Activated T-helper 2 cell treated with anti-CD3 and anti-CD28 coated beads, Interferon-gamma antibody, Interleukin-2, Interleukin-4, amounts not matched to agents 10 μg/mL and 5 μg/mL and 100 μg/mL, durations not matched to agents 14 hours and 24 hours and 36 hours (primary cell): Measurements from ENCODE around the gene ABR. TPM values are rescaled to one million over a fixed set of nuclear protein-coding genes. Genes with fewer than 3 reads are reported as not detected.
"Not testable (repeated sequence)": the region's sequence is repeated elsewhere in the genome, so short reads cannot be mapped to it uniquely, and the experiment has no call there.

ENCODE experiments used
- DNase-seq: peaks from one replicate; pipeline ENCODE4 v3.0.0; 2021; ENCODE audit warnings: low spot score
- H3K27ac Mint-ChIP-seq: one replicate; pipeline ENCODE4 v1.8.0; 2021; ENCODE audit warnings: mixed read lengths
- H3K27me3 Mint-ChIP-seq: one replicate; pipeline ENCODE4 v1.8.0; 2021; ENCODE audit warnings: low read depth, mixed read lengths
- H3K36me3 Mint-ChIP-seq: one replicate; pipeline ENCODE4 v1.8.0; 2021; ENCODE audit warnings: low read depth, mixed read lengths
- H3K4me1 Mint-ChIP-seq: one replicate; pipeline ENCODE4 v1.8.0; 2021; ENCODE audit warnings: low read depth, mixed read lengths
- H3K4me3 Mint-ChIP-seq: one replicate; pipeline ENCODE4 v1.8.0; 2021; ENCODE audit warnings: low read depth, mild to moderate bottlenecking, moderate library complexity, mixed read lengths
- H3K9me3 Mint-ChIP-seq: one replicate; pipeline ENCODE4 v1.8.0; 2021; ENCODE audit warnings: mixed read lengths
- intact Hi-C: fragments of 100-400 bp; cut with micrococcal nuclease; formaldehyde crosslinking; loops from one replicate; pipeline ENCODE4 v1.15.1; 2023
- total RNA-seq: library from RNA; stranded (reverse); gene quantifications from 2 replicates; pipeline ENCODE4 v1.2.3, GENCODE V29; 2022

Gene ABR
- total RNA-seq, 1 donor from 2014 or later, result 69.3 TPM

- no peak overlapping the region for H3K4me3 Mint-ChIP-seq
- intact Hi-C loops, result no loop called here
These were observed 129.4 kb downstream of the ABR start for GRCh38 chr17:1050246-1050995.

DNA sequence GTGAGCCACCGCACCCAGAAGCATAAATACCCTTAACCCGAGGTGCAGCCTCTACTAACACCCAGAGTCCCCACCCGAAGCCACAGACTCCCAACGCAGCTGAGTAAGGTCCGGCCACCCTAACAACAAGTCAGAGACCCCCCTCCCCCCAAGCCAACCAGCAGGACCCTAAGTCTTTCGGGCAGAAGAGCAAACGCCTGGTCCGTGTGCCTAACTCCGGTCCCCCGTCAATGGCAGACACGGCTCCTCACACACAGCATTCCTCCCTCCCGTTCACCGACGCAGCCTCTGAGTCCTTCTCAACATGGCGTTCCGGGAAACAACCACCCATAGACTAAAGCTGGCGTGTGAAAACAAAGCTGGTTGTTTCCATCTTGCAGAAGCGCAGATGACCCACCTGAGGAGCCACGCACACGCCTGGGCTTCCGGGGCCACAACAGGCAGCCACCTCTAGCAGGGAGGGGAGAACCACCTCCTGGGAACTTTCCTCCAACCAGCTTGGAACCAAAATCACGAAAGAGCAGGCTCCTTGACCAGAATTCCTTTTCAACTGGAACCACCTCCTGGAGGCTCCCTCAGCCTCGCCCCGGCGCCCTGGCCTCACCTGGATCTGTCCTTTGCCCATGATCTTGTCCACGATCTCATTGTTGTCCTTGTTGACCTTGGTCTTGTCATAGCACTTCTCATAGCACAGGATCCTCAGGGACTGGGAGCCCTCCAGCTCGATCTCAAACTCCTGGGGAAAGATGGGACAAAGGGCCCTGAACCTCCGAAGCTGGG lies 130.1 kb downstream of the ABR start:
- no peak for DNase-seq
- intact Hi-C loops, result no loop called here
- H3K4me1 Mint-ChIP-seq, result no peaks in the 10 kb centered on the region
- no peaks in the 10 kb centered on the region for H3K9me3 Mint-ChIP-seq
- peaks cover 10% of the 10 kb centered on the region for H3K36me3 Mint-ChIP-seq
- H3K27ac Mint-ChIP-seq, result no peak overlapping the region
- H3K4me3 Mint-ChIP-seq, result no peak overlapping the region
- H3K27me3 Mint-ChIP-seq, result no peaks in the 10 kb centered on the region

More at GRCh38 chr17:1050246-1050995, 129.4 kb downstream of the ABR start:
- no peaks in the 10 kb centered on the region for H3K9me3 Mint-ChIP-seq
- H3K27ac Mint-ChIP-seq, result no peak overlapping the region
- H3K4me1 Mint-ChIP-seq, result no peaks in the 10 kb centered on the region
- peaks cover 10% of the 10 kb centered on the region for H3K36me3 Mint-ChIP-seq
- H3K27me3 Mint-ChIP-seq, result no peaks in the 10 kb centered on the region
- no peak for DNase-seq

DNA sequence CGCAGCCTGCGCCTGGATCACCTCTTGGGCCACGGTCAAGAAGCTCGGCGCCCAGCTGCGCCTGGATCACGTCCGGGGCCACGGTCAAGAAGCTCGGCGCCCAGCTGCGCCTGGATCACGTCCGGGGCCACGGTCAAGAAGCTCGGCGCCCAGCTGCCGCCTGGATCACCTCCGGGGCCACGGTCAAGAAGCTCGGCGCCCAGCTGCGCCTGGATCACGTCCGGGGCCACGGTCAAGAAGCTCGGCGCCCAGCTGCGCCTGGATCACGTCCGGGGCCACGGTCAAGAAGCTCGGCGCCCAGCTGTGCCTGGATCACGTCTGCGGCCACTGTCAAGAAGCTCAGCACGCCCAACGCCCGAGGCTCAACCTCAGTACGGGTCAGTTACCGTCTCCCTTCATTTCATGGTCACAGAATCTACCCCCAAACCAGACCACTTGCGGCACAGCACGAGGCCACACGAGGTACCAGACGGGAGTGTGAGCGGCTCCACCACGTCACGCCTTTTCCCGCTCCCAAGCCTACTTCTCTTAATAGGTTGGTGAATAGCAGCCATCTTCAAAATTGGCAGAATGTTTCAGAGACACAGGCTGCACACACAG lies 131.2 kb downstream of the ABR start:
- H3K36me3 Mint-ChIP-seq, H3K27me3 Mint-ChIP-seq, H3K9me3 Mint-ChIP-seq, H3K4me3 Mint-ChIP-seq, H3K27ac Mint-ChIP-seq, intact Hi-C loops, H3K4me1 Mint-ChIP-seq, DNase-seq: not testable (repeated sequence)

GRCh38 chr17:1047879-1048470 lies 131.8 kb downstream of the ABR start:
- Mint-ChIP-seq H3K27ac (no peak overlapping the region), H3K4me3 (no peak overlapping the region)

GRCh38 chr17:1047177-1047878 lies 132.5 kb downstream of the ABR start:
- H3K4me1 Mint-ChIP-seq, result no peaks in the 10 kb centered on the region
- intact Hi-C loops, result no loop called here
- no peak overlapping the region for H3K4me3 Mint-ChIP-seq
- DNase-seq, result no peak
- H3K9me3 Mint-ChIP-seq, result no peaks in the 10 kb centered on the region
- no peak overlapping the region for H3K27ac Mint-ChIP-seq
- no peaks in the 10 kb centered on the region for H3K27me3 Mint-ChIP-seq
- peaks cover 11% of the 10 kb centered on the region for H3K36me3 Mint-ChIP-seq

More at GRCh38 chr17:1047879-1048470, 131.8 kb downstream of the ABR start:
- H3K4me1 Mint-ChIP-seq, result no peaks in the 10 kb centered on the region
- intact Hi-C loops, result no loop called here
- H3K36me3 Mint-ChIP-seq, result peaks cover 6% of the 10 kb centered on the region
- no peaks in the 10 kb centered on the region for H3K27me3 Mint-ChIP-seq
- H3K9me3 Mint-ChIP-seq, result no peaks in the 10 kb centered on the region
- DNase-seq, result no peak

- Mint-ChIP-seq H3K4me1 (no peaks in the 10 kb centered on the region), H3K27me3 (no peaks in the 10 kb centered on the region), H3K27ac (no peak overlapping the region), H3K4me3 (no peak overlapping the region), H3K36me3 (peaks cover 17% of the 10 kb centered on the region), H3K9me3 (no peaks in the 10 kb centered on the region)
- intact Hi-C loops, result no loop called here
- no peak for DNase-seq
These were observed 134.3 kb downstream of the ABR start for GRCh38 chr17:1045456-1045855.

GRCh38 chr17:1044387-1045009 lies 135.3 kb downstream of the ABR start:
- H3K4me3 Mint-ChIP-seq, intact Hi-C loops, H3K27me3 Mint-ChIP-seq, H3K27ac Mint-ChIP-seq, H3K9me3 Mint-ChIP-seq, DNase-seq, H3K4me1 Mint-ChIP-seq: not testable (repeated sequence)
- peaks cover 11% of the 10 kb centered on the region for H3K36me3 Mint-ChIP-seq

DNA sequence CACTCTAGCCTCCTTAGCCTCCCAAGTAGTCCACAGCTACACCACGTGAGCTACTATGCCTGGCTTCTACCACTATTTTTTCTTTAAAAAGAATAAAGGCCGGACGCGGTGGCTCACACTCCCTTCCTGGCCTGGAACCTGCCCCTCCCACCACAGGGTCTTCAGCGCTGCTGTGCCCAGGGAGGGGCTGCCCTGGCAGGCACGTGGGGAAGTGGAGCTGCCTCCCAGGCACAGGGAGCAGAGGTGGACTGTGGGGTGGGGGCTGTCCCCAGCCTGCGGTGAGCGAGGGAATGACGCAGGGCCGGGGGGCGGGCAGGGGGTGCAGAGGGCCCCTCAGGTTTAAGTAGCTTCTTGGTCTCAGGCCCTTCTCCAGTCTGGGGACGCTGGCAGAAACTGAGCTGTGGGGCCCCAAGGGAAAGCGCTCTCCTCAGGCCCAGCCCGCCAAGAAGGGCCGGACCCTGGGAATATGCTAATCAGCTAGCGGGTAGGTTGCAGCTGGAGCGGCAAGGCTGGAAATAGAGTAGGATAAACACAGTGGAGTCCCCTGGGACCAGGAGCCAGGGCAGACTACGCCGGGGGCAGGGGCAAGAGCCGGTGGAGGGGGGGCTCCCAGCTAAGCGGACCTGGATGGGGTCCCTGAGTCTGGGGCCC lies 136.1 kb downstream of the ABR start:
- intact Hi-C loops, result no loop called here
- Mint-ChIP-seq H3K27ac (no peak overlapping the region), H3K27me3 (no peaks in the 10 kb centered on the region), H3K36me3 (peaks cover 11% of the 10 kb centered on the region), H3K9me3 (no peaks in the 10 kb centered on the region), H3K4me3 (no peak overlapping the region), H3K4me1 (no peaks in the 10 kb centered on the region)
- DNase-seq, result no peak

GRCh38 chr17:1042486-1042885 lies 137.3 kb downstream of the ABR start:
- DNase-seq, result no peak
- Mint-ChIP-seq H3K36me3 (peaks cover 11% of the 10 kb centered on the region), H3K27ac (no peak overlapping the region), H3K9me3 (no peaks in the 10 kb centered on the region), H3K4me3 (no peak overlapping the region), H3K4me1 (no peaks in the 10 kb centered on the region), H3K27me3 (no peaks in the 10 kb centered on the region)
- intact Hi-C loops, result no loop called here

DNA sequence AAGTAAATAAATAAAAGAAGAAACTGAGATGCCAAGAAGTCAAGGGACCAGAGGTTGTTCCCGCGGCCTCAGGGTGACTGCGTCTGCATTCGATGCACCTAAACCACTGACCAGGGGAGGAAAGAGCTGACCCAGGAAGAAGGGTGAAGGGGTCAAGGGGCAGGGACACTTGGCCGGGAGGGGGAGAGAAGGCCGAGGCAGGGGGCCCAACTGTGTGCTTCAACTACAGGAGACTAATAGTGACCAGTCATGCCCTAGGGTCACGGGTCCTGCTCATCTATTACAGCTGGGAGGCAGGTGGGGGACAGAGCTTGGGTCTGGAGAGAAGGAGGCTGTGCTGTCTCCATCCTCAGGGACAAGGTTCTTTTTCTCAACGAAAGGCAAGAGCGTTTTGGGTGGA lies 138.0 kb downstream of the ABR start:
- H3K4me3 Mint-ChIP-seq, result no peak overlapping the region
- H3K27me3 Mint-ChIP-seq, result no peaks in the 10 kb centered on the region
- peaks cover 11% of the 10 kb centered on the region for H3K36me3 Mint-ChIP-seq
- no peak overlapping the region for H3K27ac Mint-ChIP-seq
- no peaks in the 10 kb centered on the region for H3K4me1 Mint-ChIP-seq
- intact Hi-C loops, result no loop called here
- no peaks in the 10 kb centered on the region for H3K9me3 Mint-ChIP-seq
- DNase-seq, result no peak

GRCh38 chr17:1040216-1040600 lies 139.6 kb downstream of the ABR start:
- H3K27ac Mint-ChIP-seq, result no peak overlapping the region
- no peaks in the 10 kb centered on the region for H3K4me1 Mint-ChIP-seq
- H3K27me3 Mint-ChIP-seq, result no peaks in the 10 kb centered on the region
- no peak for DNase-seq
- H3K36me3 Mint-ChIP-seq, result peaks cover 11% of the 10 kb centered on the region
- no peaks in the 10 kb centered on the region for H3K9me3 Mint-ChIP-seq
- no peak overlapping the region for H3K4me3 Mint-ChIP-seq
- intact Hi-C loops, result no loop called here
